Stimulated activated CD8-positive, alpha-beta memory T cell treated with anti-CD3 and anti-CD28 coated beads, Interleukin-7, amount 100 ng/mL, for 48 hours (primary cell): ENCODE data around the gene SNAPC5.

Source experiments
- DNase-seq, 2 donors: peaks; one replicate each; pipeline ENCODE4 v3.0.0-alpha.2; 2020; ENCODE audit warnings: low read depth in 1 of 2; ENCODE audit errors: extremely low read depth in 1 of 2

SNAPC5 gene

GRCh38 chr15:66459818-66460615 is 37.5 kb downstream of the SNAPC5 start:
- no peak for DNase-seq

GRCh38 chr15:66456211-66456610 is 41.4 kb downstream of the SNAPC5 start:
- peak in 1 of 2 donors; percentile 5 for DNase-seq

- no peak for DNase-seq
These were observed 43.4 kb downstream of the SNAPC5 start for GRCh38 chr15:66454143-66454542.

- no peak for DNase-seq
These were observed 44.5 kb downstream of the SNAPC5 start for GRCh38 chr15:66452971-66453580.

- no peak for DNase-seq
These were observed 45.1 kb downstream of the SNAPC5 start for GRCh38 chr15:66452420-66452819.
